GM12873 (cell line): ENCODE measurements around the gene SDK1.

Experiments
- TF ChIP-seq, protein P1 (sequence below): IDR thresholded peaks from 2 replicates; pipeline ENCODE4 v1.5.1; 2012; ENCODE audit warnings: low read depth, mild to moderate bottlenecking, moderate library complexity, low read length, control low read depth; ENCODE audit not compliant: insufficient read depth; ENCODE audit errors: missing control alignments

SDK1 gene

DNA sequence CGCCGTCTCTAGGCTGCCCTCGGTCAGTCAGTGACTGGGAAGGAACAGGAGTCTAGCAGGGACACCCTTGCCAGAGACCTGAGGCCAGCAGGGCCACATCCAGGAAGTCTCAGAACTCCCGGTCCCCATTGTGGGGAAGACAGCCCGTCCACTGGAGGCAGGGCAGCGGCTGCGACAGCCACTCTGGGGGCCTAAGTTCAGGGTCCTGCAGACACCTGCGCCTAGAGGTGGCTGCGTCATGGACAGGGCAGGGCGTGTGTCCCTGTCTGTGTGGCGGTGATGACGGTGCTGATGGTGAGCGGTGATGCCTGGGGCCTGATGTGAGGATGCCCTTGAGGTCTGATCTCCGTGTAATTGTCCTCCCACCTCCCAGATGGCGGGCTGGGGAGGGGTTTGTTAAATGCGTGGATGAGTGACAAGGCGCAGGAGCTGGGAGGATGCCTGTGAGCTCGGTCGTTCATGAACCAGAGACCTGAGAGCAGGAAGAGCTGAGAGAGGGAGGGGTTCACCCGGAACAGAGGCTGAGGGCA lies 843.2 kb downstream of the SDK1 start:
- TF ChIP-seq, protein P1, sequence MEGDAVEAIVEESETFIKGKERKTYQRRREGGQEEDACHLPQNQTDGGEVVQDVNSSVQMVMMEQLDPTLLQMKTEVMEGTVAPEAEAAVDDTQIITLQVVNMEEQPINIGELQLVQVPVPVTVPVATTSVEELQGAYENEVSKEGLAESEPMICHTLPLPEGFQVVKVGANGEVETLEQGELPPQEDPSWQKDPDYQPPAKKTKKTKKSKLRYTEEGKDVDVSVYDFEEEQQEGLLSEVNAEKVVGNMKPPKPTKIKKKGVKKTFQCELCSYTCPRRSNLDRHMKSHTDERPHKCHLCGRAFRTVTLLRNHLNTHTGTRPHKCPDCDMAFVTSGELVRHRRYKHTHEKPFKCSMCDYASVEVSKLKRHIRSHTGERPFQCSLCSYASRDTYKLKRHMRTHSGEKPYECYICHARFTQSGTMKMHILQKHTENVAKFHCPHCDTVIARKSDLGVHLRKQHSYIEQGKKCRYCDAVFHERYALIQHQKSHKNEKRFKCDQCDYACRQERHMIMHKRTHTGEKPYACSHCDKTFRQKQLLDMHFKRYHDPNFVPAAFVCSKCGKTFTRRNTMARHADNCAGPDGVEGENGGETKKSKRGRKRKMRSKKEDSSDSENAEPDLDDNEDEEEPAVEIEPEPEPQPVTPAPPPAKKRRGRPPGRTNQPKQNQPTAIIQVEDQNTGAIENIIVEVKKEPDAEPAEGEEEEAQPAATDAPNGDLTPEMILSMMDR = no peak

DNA sequence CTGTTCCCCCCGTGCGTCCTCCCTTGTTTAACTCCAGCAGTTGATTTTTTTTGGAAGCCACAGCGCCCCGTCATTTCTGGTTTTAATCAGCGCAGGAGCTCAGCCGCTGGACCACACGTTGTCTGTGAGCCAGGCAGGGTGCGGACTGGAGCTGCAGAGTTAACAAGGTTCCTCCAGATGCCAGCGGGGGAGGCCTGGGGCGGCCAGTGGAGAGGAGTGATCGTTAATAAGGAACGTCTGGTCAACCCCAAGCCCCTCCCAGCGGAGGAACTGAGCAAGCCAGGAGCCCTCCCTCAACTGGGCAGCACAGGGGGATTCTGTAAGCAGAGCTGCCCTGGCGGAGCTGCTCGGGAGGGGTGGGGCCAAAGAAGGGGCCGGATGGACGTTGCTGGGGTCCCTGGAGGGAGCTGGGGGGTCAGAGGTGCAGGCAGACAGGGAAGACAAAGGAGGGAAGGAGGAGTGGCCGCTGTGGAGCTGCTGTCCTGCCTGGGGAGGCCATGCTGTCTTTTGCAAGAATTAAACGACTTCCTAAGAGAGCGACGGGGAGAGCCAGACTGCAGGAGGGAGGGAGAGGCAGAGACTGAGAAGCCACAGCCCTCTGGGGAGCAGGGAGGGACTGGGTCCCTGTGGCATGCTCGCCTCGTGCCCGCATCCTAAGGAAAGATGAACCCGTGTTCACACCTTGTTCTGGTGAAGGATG lies 843.9 kb downstream of the SDK1 start:
- TF ChIP-seq, protein P1 = no peak

DNA sequence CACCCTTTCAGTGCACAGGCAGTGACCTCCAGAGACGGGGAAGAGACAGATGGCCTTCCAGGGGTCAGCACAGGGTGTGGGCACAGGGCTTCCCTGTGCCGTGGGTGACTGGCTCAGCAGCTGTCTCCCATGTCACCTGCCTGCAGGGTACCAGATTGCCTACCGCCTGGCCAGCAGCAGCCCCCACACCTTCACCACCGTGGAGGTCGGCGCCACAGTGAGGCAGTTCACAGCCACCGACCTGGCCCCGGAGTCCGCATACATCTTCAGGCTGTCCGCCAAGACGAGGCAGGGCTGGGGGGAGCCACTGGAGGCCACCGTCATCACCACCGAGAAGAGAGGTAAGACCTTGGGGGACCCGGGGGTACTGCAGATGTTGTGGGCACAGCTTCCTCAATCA lies 844.5 kb downstream of the SDK1 start:
- TF ChIP-seq, protein P1 = no peak

DNA sequence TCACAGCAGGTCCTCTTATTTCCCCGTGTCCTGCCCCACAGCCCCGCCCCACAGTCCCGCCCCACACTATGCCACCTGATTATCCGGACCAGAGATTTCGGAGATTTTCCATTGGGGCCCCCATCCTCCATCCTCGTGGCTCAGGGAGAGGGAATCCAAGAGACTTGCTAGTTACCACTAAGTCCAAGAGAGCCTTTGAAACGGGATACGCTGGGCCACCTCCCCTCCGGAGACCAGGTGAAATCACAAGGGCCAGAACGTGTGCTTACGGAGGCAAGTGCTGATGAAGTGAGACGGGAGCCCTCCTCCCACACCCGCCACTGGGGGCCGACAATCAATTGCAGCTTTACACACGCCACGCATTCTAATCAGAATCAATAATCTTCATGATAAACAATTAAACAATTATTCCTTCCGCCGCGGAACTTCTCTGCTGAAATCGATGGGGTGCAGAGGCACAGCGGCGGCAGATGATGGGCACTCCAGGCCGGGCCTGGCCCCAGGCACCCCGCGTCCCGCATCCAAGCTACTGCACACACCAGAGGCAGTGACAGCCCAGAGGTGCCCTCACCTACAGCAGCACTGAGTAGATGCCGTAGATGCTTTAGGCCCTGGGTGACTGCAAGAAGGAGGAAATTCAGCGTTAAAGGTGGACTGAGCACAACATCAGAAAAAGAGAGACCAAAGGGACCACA lies 847.0 kb downstream of the SDK1 start:
- TF ChIP-seq, protein P1 = no peak

DNA sequence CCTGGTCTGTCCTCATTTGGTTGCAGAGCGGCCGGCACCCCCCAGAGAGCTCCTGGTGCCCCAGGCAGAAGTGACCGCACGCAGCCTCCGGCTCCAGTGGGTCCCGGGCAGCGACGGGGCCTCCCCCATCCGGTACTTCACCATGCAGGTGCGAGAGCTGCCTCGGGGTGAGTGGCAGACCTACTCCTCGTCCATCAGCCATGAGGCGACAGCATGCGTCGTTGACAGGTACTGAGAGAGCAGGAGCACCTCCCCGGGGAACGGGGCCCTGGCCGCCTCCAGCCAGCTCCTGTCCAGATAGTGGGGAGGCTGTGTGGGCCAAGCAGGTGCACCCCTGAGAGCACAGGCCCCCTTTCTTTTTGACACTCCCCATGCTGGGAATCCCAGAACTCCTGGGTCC lies 848.2 kb downstream of the SDK1 start:
- TF ChIP-seq, protein P1 = no peak

DNA sequence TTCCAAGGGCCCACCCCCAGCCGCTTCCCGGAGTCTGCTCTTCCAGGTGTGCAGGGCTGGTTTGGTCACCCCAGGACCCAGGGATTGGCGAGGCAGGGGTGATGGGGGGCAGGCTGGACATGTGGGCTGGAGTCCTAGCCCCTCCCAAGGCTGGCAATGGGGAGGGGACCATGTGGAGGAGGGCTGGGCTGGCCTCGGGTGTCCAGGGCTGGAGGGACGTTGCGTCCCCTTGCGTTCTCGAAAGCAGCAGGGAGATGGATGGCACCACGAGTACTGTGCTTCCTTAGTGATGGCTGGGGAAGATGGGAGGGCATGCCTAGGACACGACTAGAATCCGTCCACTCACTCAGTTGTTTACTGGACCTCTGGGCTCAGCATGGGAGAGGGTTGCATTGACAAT lies 848.6 kb downstream of the SDK1 start:
- TF ChIP-seq, protein P1 = no peak

DNA sequence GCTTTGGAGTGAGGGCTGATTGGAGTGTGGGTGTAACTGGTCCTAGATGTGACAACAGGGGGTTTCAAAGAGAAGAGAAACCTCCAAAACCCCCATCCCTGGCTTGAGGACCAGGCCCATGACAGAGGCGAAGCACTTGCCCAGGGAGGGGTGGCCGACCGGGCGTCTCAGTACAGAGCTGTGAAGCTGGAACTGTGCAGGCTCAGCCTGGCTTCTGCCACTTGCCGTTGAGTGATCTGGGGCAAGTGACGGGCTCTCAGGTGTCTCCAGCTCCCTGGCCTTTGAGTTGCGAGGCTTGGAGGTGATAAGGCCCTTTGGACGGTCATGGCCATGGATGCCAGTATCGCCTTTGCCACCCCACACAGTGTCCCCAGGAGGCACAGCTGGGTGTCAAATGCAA lies 849.7 kb downstream of the SDK1 start:
- TF ChIP-seq, protein P1 = no peak
